ENCODE measurements around the gene MCTS1.
"Not testable (repeated sequence)": the region's sequence is repeated elsewhere in the genome, so short reads cannot be mapped to it uniquely, and the experiment has no call there.

Gene MCTS1

DNA sequence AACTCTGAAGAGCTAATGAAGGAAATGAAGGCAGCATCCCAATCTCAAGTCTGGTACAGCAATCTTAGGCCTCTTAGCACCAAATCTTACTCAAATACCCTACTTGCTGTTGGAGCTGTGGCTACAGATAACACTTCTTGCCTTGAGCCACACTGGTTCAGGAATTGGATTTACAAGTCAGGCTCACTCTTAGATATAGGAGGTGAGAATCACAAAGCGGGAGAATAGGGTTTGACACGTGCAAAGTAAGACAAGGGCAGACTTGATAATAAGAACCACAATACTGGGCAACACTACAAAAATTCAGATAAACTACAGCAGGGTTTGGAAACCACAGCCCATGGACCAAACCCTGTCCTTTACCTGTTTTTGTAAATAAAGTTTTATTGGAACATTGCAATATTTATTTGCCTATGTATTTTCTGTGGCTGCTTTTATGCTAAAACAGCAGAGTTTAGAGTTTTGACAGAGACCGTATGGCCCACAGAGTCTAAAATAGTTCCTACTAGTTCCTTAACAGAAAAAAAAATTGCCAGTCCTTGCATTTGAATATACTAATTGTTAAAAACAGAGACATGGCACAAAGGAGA lies 33.8 kb upstream of the MCTS1 start:
- Mint-ChIP-seq H3K27ac (no peak overlapping the region), H3K36me3 (ENCODE audit: low read depth) (no peaks in the 10 kb centered on the region), H3K4me1 (no peaks in the 10 kb centered on the region), H3K27me3 (ENCODE audit: low read depth) (no peaks in the 10 kb centered on the region), H3K4me3 (no peak overlapping the region), H3K9me3 (peaks cover 4% of the 10 kb centered on the region)
- TF ChIP-seq, protein P1, sequence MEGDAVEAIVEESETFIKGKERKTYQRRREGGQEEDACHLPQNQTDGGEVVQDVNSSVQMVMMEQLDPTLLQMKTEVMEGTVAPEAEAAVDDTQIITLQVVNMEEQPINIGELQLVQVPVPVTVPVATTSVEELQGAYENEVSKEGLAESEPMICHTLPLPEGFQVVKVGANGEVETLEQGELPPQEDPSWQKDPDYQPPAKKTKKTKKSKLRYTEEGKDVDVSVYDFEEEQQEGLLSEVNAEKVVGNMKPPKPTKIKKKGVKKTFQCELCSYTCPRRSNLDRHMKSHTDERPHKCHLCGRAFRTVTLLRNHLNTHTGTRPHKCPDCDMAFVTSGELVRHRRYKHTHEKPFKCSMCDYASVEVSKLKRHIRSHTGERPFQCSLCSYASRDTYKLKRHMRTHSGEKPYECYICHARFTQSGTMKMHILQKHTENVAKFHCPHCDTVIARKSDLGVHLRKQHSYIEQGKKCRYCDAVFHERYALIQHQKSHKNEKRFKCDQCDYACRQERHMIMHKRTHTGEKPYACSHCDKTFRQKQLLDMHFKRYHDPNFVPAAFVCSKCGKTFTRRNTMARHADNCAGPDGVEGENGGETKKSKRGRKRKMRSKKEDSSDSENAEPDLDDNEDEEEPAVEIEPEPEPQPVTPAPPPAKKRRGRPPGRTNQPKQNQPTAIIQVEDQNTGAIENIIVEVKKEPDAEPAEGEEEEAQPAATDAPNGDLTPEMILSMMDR (IDR thresholded peaks at IDR 0.05; ENCODE audit: unreplicated experiment in 3 of 3): no peak

DNA sequence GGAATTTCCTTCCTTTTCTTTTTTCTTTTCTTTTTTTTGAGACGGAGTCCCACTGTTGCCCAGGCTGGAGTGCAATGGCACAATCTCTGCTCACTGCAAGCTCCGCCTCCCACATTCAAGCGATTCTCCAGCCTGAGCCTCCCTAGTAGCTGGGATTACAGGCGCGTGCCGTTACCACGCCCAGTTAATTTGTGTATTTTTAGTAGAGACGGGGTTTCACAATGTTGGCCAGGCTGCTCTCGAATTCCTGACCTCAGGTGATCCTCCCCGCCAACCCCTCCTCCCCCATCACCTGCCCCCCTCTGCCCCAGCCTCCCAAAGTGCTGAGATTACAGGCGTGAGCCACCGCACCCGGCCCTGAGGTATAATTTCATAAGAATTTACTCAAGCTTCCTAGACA lies 30.1 kb upstream of the MCTS1 start:
- H3K27ac Mint-ChIP-seq; H3K4me3 Mint-ChIP-seq; H3K27me3 Mint-ChIP-seq (ENCODE audit: low read depth); H3K9me3 Mint-ChIP-seq; H3K4me1 Mint-ChIP-seq; H3K36me3 Mint-ChIP-seq (ENCODE audit: low read depth): not testable (repeated sequence)

DNA sequence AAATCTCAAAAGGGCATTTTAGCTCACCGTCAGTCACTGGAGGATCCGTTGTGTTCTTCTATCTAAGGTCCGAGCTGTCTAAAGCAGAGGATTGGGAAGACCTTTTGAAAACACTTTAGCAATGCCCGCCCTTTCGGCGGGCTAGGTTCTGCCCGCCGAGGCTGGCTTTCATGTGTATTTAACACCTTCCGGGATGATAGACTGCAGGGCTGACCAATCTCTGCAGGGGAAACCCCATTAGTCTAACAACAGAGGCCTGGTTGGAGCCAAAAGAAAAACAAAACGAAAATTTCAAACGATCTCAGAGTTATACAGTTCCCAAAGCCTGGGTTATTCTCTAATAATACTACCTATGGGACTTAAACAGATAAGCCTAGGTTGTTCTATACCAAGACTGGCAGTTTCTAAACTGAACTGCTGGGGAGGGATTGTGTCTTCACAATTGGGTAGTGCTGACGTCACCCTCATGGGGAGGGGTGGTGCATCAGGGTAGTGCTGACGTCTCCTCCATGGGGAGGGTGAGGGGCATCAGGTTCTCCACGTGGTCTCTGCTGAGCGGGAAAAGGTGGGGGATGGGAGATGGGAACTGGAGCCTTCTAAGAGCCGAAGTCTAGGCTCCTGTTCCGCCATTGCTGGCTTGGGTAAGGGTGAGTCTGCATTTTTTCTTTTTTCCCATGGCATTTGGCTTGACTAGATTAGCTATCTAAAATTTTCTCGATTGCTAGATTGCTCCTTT lies 28.4 kb upstream of the MCTS1 start:
- Mint-ChIP-seq H3K9me3 (peaks cover 13% of the 10 kb centered on the region), H3K27me3 (ENCODE audit: low read depth) (no peaks in the 10 kb centered on the region), H3K27ac (no peak overlapping the region), H3K36me3 (ENCODE audit: low read depth) (no peaks in the 10 kb centered on the region), H3K4me3 (no peak overlapping the region), H3K4me1 (no peaks in the 10 kb centered on the region)
- TF ChIP-seq, protein P1 (IDR thresholded peaks at IDR 0.05; ENCODE audit: unreplicated experiment in 3 of 3): no peak

DNA sequence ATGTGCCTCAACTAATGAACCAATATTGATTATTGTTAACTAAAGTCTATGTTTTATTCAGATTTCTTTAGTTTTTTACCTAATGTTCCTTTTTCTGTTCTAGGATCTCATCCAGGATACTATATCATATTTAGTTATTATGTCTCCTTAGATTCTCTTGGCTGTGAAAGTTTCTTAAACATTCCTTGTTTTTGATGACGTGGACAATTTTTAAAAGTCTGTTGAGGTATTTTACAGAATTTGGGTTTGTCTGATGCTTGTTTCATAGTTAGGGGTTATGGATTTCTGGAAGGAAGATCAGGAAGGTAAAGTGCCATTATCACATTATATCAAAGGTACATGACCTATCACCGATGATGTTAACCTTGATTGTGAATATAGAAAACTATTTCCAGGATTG lies 18.2 kb upstream of the MCTS1 start:
- no peaks in the 10 kb centered on the region for H3K27me3 Mint-ChIP-seq (ENCODE audit: low read depth)
- TF ChIP-seq, protein P1 (IDR thresholded peaks at IDR 0.05; ENCODE audit: unreplicated experiment in 3 of 3): no peak
- H3K4me1 Mint-ChIP-seq: no peaks in the 10 kb centered on the region

DNA sequence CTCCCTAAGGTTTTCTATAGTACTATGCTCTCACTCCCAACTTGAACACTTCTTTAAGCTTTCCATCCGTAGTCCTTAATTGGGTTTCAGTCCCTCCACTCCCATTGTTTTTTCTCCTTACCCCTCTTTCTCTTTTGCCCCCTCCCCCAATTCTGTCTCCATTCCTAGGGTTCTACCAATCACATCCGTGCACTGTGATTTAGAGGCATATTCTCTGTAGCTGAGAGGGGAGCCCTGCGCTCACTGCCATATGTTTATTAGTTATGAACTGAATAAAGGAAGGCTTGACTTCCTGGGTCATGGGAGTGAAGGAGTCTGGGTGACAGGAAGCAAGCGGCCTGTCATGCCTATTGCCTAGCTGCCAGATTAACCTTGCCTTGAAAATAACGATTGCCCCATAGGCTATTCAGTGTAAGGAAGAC lies 471 bp downstream of the MCTS1 start:
- Mint-ChIP-seq H3K27ac (peak overlapping the region; percentile 94 to 99 (median 98)), H3K4me3 (peak overlapping the region; percentile 95 to 97 (median 96)), H3K9me3 (peaks cover 3% of the 10 kb centered on the region), H3K27me3 (ENCODE audit: low read depth) (no peaks in the 10 kb centered on the region), H3K36me3 (ENCODE audit: low read depth) (peaks cover 4% of the 10 kb centered on the region), H3K4me1 (peaks cover 7% of the 10 kb centered on the region)
- TF ChIP-seq, protein P1 (IDR thresholded peaks at IDR 0.05; ENCODE audit: unreplicated experiment in 3 of 3): no peak

More for the DNA sequence above, 18.2 kb upstream of the MCTS1 start:
- H3K4me3 Mint-ChIP-seq: no peak overlapping the region
- H3K36me3 Mint-ChIP-seq (ENCODE audit: low read depth): no peaks in the 10 kb centered on the region
- H3K27ac Mint-ChIP-seq: no peak overlapping the region
- peaks cover 13% of the 10 kb centered on the region for H3K9me3 Mint-ChIP-seq

GRCh38 chrX:120612086-120612485 lies 8.2 kb downstream of the MCTS1 start:
- Mint-ChIP-seq H3K27me3 (ENCODE audit: low read depth) (no peaks in the 10 kb centered on the region), H3K27ac (no peak overlapping the region), H3K36me3 (ENCODE audit: low read depth) (peaks cover 28% of the 10 kb centered on the region), H3K4me3 (no peak overlapping the region), H3K4me1 (no peaks in the 10 kb centered on the region), H3K9me3 (peaks cover 3% of the 10 kb centered on the region)
- TF ChIP-seq, protein P1 (IDR thresholded peaks at IDR 0.05; ENCODE audit: unreplicated experiment in 3 of 3): no peak

Data from nephron (organoid).